ENCODE measurements around the gene GRAP2. TPM values are rescaled to one million over a fixed set of nuclear protein-coding genes. Genes with fewer than 3 reads are reported as not detected.

The GRAP2 gene
- total RNA-seq, 1 experiment from 2014 or later, result not detected

DNA sequence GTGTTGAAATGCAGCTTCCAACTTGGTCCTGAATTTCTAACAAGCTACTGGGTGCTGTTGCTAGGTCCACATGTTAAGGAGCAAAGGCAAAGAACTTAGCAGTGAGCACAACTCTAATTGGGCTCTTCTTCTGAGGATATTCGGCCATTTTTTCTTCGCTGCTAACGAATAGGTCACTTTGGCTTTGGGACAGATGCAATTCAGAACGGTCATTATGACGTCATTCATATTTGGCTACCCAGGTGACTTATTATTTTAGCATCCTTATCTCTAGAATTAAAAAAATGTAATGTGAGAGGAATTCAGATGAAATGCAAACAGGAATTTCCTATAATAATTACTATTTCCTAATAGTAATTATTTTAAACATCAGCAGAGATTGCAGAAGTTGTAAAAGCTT is 73.2 kb downstream of the GRAP2 start:
- no peaks in the 10 kb centered on the region for H3K4me1 ChIP-seq
- intact Hi-C loops (cut with micrococcal nuclease; ENCODE audit: unreplicated experiment), result no loop called here
- H3K4me3 Mint-ChIP-seq (ENCODE audit: unreplicated experiment), result no peak overlapping the region
- no peak overlapping the region for H3K4me3 ChIP-seq (ENCODE audit: low read depth, low read length)
- ChIA-PET POLR2A (no interaction called here), CTCF (interaction anchor here (0.5 kb wide), 1 partner anchor 50 kb away, joined by 3 read pairs; no protein-coding TSS in a partner anchor)
- H3K27ac Mint-ChIP-seq (ENCODE audit: unreplicated experiment), result no peak overlapping the region
- H3K9me3 ChIP-seq, result no peaks in the 10 kb centered on the region
- no TSS peak for BruUV-seq (replicated peaks)
- H3K27me3 Mint-ChIP-seq (ENCODE audit: insufficient read depth, unreplicated experiment), result peaks cover 6% of the 10 kb centered on the region
- H3K36me3 Mint-ChIP-seq (ENCODE audit: insufficient read depth, unreplicated experiment), result no peaks in the 10 kb centered on the region
- H3K9me3 Mint-ChIP-seq (ENCODE audit: unreplicated experiment), result no peaks in the 10 kb centered on the region
- no peaks in the 10 kb centered on the region for H3K36me3 ChIP-seq (ENCODE audit: control insufficient read depth, insufficient read depth, low read length)
- H3K4me1 Mint-ChIP-seq (ENCODE audit: low read depth, unreplicated experiment), result no peaks in the 10 kb centered on the region
- no peaks in the 10 kb centered on the region; the same call in 1 of the 2 replicates for H3K27me3 ChIP-seq (replicated peaks; ENCODE audit: control insufficient read depth, insufficient read depth, low read length)
- TF ChIP-seq, protein P1, sequence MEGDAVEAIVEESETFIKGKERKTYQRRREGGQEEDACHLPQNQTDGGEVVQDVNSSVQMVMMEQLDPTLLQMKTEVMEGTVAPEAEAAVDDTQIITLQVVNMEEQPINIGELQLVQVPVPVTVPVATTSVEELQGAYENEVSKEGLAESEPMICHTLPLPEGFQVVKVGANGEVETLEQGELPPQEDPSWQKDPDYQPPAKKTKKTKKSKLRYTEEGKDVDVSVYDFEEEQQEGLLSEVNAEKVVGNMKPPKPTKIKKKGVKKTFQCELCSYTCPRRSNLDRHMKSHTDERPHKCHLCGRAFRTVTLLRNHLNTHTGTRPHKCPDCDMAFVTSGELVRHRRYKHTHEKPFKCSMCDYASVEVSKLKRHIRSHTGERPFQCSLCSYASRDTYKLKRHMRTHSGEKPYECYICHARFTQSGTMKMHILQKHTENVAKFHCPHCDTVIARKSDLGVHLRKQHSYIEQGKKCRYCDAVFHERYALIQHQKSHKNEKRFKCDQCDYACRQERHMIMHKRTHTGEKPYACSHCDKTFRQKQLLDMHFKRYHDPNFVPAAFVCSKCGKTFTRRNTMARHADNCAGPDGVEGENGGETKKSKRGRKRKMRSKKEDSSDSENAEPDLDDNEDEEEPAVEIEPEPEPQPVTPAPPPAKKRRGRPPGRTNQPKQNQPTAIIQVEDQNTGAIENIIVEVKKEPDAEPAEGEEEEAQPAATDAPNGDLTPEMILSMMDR (IDR thresholded peaks at IDR 0.05; ENCODE audit: insufficient read depth in 1 of 2, low read depth in 1 of 2, low read length in 1 of 2, severe bottlenecking in 1 of 2, unreplicated experiment in 1 of 2), result no peak
- no peak for DNase-seq

DNA sequence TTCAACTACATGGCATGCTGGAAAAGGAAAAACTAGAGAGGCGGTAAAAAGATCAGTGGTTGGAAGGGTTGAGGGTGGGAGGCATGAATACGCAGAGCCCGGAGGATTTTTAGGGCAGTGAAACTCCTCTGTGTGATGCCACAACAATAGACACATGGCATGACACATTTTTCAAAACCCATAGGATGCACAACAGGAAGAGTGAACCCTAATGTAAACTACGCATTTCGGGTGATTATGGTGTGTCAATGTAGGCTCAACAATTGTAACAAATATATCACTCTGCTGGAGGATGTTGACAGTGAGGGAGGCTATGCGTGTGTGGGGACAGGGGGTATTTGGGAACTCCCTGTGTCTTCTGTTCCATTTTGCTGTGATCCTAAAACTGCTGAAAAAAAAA is 78.2 kb downstream of the GRAP2 start:
- Mint-ChIP-seq H3K4me1 (ENCODE audit: low read depth, unreplicated experiment) (no peaks in the 10 kb centered on the region), H3K27me3 (ENCODE audit: insufficient read depth, unreplicated experiment) (peaks cover 6% of the 10 kb centered on the region), H3K9me3 (ENCODE audit: unreplicated experiment) (no peaks in the 10 kb centered on the region), H3K27ac (ENCODE audit: unreplicated experiment) (no peak overlapping the region), H3K36me3 (ENCODE audit: insufficient read depth, unreplicated experiment) (no peaks in the 10 kb centered on the region), H3K4me3 (ENCODE audit: unreplicated experiment) (no peak overlapping the region)
- intact Hi-C loops (cut with micrococcal nuclease; ENCODE audit: unreplicated experiment), result no loop called here
- no peaks in the 10 kb centered on the region for H3K36me3 ChIP-seq (ENCODE audit: control insufficient read depth, insufficient read depth, low read length)
- ChIA-PET CTCF (no interaction called here), POLR2A (no interaction called here)
- DNase-seq, result no peak
- no peaks in the 10 kb centered on the region for H3K4me1 ChIP-seq
- no peaks in the 10 kb centered on the region for H3K27me3 ChIP-seq (replicated peaks; ENCODE audit: control insufficient read depth, insufficient read depth, low read length)
- no peaks in the 10 kb centered on the region for H3K9me3 ChIP-seq
- BruUV-seq (replicated peaks), result no TSS peak
- no peak overlapping the region for H3K4me3 ChIP-seq (ENCODE audit: low read depth, low read length)
- TF ChIP-seq, protein P1 (IDR thresholded peaks at IDR 0.05; ENCODE audit: insufficient read depth in 1 of 2, low read depth in 1 of 2, low read length in 1 of 2, severe bottlenecking in 1 of 2, unreplicated experiment in 1 of 2), result no peak

DNA sequence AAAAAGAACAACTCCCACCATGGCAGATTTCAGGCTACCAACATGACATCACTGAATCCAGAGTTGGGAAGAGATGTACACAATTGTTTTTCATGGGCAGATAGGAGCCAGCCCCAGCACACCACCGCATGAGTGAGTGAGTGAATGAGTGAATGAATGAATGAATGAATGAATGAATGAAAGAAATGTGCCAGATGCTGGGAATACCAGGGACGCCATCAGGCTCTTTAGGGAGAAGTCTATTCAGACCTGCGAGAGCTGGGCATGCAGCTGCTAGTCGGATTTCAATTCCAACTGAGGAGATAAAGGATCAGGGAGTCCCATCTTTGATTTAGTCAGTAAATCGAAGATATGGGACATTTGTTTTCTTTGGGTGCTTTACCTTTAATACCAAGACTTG is 78.6 kb downstream of the GRAP2 start:
- Histone ChIP-seq H3K27me3 (replicated peaks; ENCODE audit: control insufficient read depth, insufficient read depth, low read length) (no peaks in the 10 kb centered on the region), H3K4me3 (ENCODE audit: low read depth, low read length) (no peak overlapping the region), H3K4me1 (no peaks in the 10 kb centered on the region), H3K9me3 (no peaks in the 10 kb centered on the region), H3K36me3 (ENCODE audit: control insufficient read depth, insufficient read depth, low read length) (no peaks in the 10 kb centered on the region)
- no TSS peak for BruUV-seq (replicated peaks)
- intact Hi-C loops (cut with micrococcal nuclease; ENCODE audit: unreplicated experiment), result no loop called here
- no peaks in the 10 kb centered on the region for H3K36me3 Mint-ChIP-seq (ENCODE audit: insufficient read depth, unreplicated experiment)
- H3K27ac Mint-ChIP-seq (ENCODE audit: unreplicated experiment), result no peak overlapping the region
- TF ChIP-seq, protein P1 (IDR thresholded peaks at IDR 0.05; ENCODE audit: insufficient read depth in 1 of 2, low read depth in 1 of 2, low read length in 1 of 2, severe bottlenecking in 1 of 2, unreplicated experiment in 1 of 2), result no peak
- no peaks in the 10 kb centered on the region for H3K9me3 Mint-ChIP-seq (ENCODE audit: unreplicated experiment)
- POLR2A ChIA-PET, result no interaction called here
- H3K27me3 Mint-ChIP-seq (ENCODE audit: insufficient read depth, unreplicated experiment), result peaks cover 6% of the 10 kb centered on the region
- CTCF ChIA-PET, result no interaction called here
- H3K4me1 Mint-ChIP-seq (ENCODE audit: low read depth, unreplicated experiment), result no peaks in the 10 kb centered on the region
- no peak overlapping the region for H3K4me3 Mint-ChIP-seq (ENCODE audit: unreplicated experiment)
- no peak for DNase-seq
